ENCODE data around the gene KAZN. TPM values are rescaled to one million over a fixed set of nuclear protein-coding genes. Genes with fewer than 3 reads are reported as not detected.

Gene KAZN
- total and polyA plus RNA-seq, 9 donors, result 5.1 to 17.4 (median 14.3) TPM

- Histone ChIP-seq H3K9me3 (replicated peaks; ENCODE audit: control insufficient read depth, low read depth, low read length) (no peaks in the 10 kb centered on the region), H3K36me3 (ENCODE audit: control insufficient read depth, insufficient read depth, low read length) (no peaks in the 10 kb centered on the region), H3K27ac (ENCODE audit: low read length) (no peak overlapping the region), H3K27me3 (ENCODE audit: control insufficient read depth, insufficient read depth, low read length) (peaks cover 3% of the 10 kb centered on the region), H3K4me3 (ENCODE audit: low read length) (no peak overlapping the region), H3K4me1 (ENCODE audit: control insufficient read depth, insufficient read depth, low read length) (no peaks in the 10 kb centered on the region)
- 86% methylated on average over 2 of the region's 4 CpGs for WGBS (ENCODE audit: insufficient coverage)
- no peak for DNase-seq
Measured at GRCh38 chr1:14610761-14611160, 12.3 kb downstream of the KAZN start.

GRCh38 chr1:14611792-14612191 is 13.3 kb downstream of the KAZN start:
- Histone ChIP-seq H3K4me1 (ENCODE audit: control insufficient read depth, insufficient read depth, low read length) (no peaks in the 10 kb centered on the region), H3K36me3 (ENCODE audit: control insufficient read depth, insufficient read depth, low read length) (no peaks in the 10 kb centered on the region), H3K9me3 (replicated peaks; ENCODE audit: control insufficient read depth, low read depth, low read length) (no peaks in the 10 kb centered on the region), H3K27me3 (ENCODE audit: control insufficient read depth, insufficient read depth, low read length) (peaks cover 3% of the 10 kb centered on the region), H3K4me3 (ENCODE audit: low read length) (no peak overlapping the region), H3K27ac (ENCODE audit: low read length) (no peak overlapping the region)
- no CpG with 5 or more reads among the region's 3 CpGs for WGBS (ENCODE audit: insufficient coverage)
- no peak for DNase-seq

- no CpG with 5 or more reads among the region's 5 CpGs for WGBS (ENCODE audit: insufficient coverage)
- no peak overlapping the region for H3K4me3 ChIP-seq (ENCODE audit: low read length)
- H3K36me3 ChIP-seq (ENCODE audit: control insufficient read depth, insufficient read depth, low read length), result no peaks in the 10 kb centered on the region
- H3K27ac ChIP-seq (ENCODE audit: low read length), result no peak overlapping the region
- DNase-seq, result no peak
- no peaks in the 10 kb centered on the region for H3K9me3 ChIP-seq (replicated peaks; ENCODE audit: control insufficient read depth, low read depth, low read length)
- H3K27me3 ChIP-seq (ENCODE audit: control insufficient read depth, insufficient read depth, low read length), result peaks cover 3% of the 10 kb centered on the region
- no peaks in the 10 kb centered on the region for H3K4me1 ChIP-seq (ENCODE audit: control insufficient read depth, insufficient read depth, low read length)
Measured at GRCh38 chr1:14612256-14612655, 13.8 kb downstream of the KAZN start.

DNA sequence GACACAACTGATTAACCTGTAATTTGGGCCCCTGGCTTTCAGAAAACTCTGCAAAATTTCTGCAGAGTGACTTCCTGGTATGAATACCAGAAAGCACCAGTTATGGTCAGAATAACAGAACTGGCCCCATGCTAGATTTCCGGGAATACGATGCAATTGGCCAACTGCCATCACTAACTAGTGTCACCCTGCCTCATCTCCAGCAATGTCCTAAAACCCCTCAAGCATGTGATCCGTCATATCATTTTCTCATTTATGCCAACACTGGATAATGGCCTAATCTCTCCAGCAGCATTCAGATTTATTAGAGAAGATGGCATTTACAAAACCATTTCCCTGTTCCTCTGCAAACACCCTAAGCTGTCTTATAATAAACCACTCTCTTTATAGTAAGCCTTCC is 15.4 kb downstream of the KAZN start:
- Histone ChIP-seq H3K9me3 (replicated peaks; ENCODE audit: control insufficient read depth, low read depth, low read length) (no peaks in the 10 kb centered on the region), H3K4me1 (ENCODE audit: control insufficient read depth, insufficient read depth, low read length) (no peaks in the 10 kb centered on the region), H3K27ac (ENCODE audit: low read length) (no peak overlapping the region), H3K36me3 (ENCODE audit: control insufficient read depth, insufficient read depth, low read length) (no peaks in the 10 kb centered on the region), H3K27me3 (ENCODE audit: control insufficient read depth, insufficient read depth, low read length) (peaks cover 3% of the 10 kb centered on the region), H3K4me3 (ENCODE audit: low read length) (no peak overlapping the region)
- 50% methylated on average over 3 of the region's 3 CpGs for WGBS (ENCODE audit: insufficient coverage)
- peak; percentile 21 for DNase-seq

DNA sequence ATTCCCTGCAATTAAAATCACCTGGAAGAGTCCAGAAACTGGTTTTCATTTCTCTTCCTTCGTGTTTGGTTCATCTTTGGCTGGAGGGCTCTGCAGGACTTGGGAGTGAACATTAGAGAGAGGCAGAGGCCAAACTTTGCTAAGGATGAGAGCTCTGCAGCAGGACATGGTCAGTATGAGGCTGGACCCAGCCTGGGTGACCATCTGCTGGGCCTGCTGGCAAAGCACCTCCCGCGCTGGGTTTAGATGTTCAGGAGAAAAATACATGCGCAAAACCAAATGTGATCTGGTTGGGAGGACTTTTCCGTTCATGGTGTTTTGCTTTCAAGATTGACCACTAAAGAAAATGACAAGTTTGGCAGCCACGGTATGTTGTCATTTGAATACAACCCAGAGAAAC is 15.9 kb downstream of the KAZN start:
- Histone ChIP-seq H3K27ac (ENCODE audit: low read length) (no peak overlapping the region), H3K36me3 (ENCODE audit: control insufficient read depth, insufficient read depth, low read length) (no peaks in the 10 kb centered on the region), H3K27me3 (ENCODE audit: control insufficient read depth, insufficient read depth, low read length) (peaks cover 3% of the 10 kb centered on the region), H3K4me3 (ENCODE audit: low read length) (no peak overlapping the region), H3K4me1 (ENCODE audit: control insufficient read depth, insufficient read depth, low read length) (no peaks in the 10 kb centered on the region), H3K9me3 (replicated peaks; ENCODE audit: control insufficient read depth, low read depth, low read length) (no peaks in the 10 kb centered on the region)
- WGBS (ENCODE audit: insufficient coverage), result 76% methylated on average over 6 of the region's 6 CpGs
- no peak for DNase-seq

DNA sequence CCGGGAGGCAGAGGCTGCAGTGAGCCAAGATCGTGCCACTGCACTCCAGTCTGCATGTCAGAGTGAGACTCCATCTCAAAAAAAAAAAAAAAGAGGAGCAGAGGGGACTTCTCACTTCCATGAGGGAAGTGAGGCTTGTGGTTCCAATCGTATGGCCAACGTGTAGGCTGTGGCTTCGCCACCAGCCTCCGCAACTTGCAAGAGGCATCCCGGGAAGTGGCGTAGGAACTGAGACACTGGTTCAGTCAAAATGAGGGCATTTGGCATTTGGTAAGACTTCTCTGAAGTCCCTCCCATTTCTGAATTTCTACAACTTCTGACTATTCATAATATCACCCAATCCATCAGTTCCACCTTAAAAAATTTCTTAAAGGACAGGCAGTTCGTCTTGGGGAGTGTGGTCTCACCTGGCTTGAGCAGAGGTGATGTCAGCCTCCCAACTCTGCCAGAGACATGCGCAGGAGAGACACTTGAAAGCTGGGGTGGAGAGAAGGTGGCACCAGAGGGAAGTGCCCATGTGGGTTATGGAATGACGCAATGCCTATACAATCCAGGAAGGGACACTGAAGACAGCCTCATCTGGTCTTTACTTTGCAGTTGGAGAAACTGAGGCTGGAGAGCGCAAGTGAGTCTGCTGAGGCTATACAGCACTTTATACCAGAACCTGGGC is 17.2 kb downstream of the KAZN start:
- H3K36me3 ChIP-seq (ENCODE audit: control insufficient read depth, insufficient read depth, low read length), result no peaks in the 10 kb centered on the region
- 91% methylated on average over 9 of the region's 12 CpGs for WGBS (ENCODE audit: insufficient coverage)
- no peak overlapping the region for H3K4me3 ChIP-seq (ENCODE audit: low read length)
- no peak for DNase-seq
- no peaks in the 10 kb centered on the region for H3K4me1 ChIP-seq (ENCODE audit: control insufficient read depth, insufficient read depth, low read length)
- peaks cover 3% of the 10 kb centered on the region for H3K27me3 ChIP-seq (ENCODE audit: control insufficient read depth, insufficient read depth, low read length)
- H3K9me3 ChIP-seq (replicated peaks; ENCODE audit: control insufficient read depth, low read depth, low read length), result no peaks in the 10 kb centered on the region
- no peak overlapping the region for H3K27ac ChIP-seq (ENCODE audit: low read length)

- 61% methylated on average over 7 of the region's 11 CpGs for WGBS (ENCODE audit: insufficient coverage)
- Histone ChIP-seq H3K27ac (ENCODE audit: low read length) (no peak overlapping the region), H3K4me3 (ENCODE audit: low read length) (no peak overlapping the region), H3K36me3 (ENCODE audit: control insufficient read depth, insufficient read depth, low read length) (no peaks in the 10 kb centered on the region), H3K27me3 (ENCODE audit: control insufficient read depth, insufficient read depth, low read length) (no peaks in the 10 kb centered on the region), H3K9me3 (replicated peaks; ENCODE audit: control insufficient read depth, low read depth, low read length) (no peaks in the 10 kb centered on the region), H3K4me1 (ENCODE audit: control insufficient read depth, insufficient read depth, low read length) (no peaks in the 10 kb centered on the region)
- DNase-seq, result no peak
Measured at GRCh38 chr1:14616632-14617396, 18.3 kb downstream of the KAZN start.

DNA sequence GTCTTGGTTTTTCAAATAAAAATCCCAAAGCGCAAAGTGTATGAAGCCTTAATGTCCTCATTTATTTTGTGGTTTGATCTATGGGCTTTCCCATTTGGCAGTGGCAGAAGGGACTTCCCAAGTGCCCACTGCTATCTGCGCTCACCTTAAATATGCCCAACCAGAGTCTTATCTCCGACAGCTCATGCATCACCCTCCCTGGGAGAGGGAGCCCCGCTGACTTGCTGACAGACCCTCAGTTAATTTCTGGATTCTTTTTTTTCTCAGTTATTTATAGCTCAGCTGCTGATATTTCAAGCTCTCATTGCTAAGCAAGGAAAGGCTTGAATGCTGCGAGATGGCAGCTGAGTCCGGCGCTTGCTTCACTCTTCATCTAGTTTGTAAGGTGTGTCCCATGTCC is 19.3 kb downstream of the KAZN start:
- Histone ChIP-seq H3K9me3 (replicated peaks; ENCODE audit: control insufficient read depth, low read depth, low read length) (no peaks in the 10 kb centered on the region), H3K4me3 (ENCODE audit: low read length) (no peak overlapping the region), H3K27ac (ENCODE audit: low read length) (no peak overlapping the region), H3K4me1 (ENCODE audit: control insufficient read depth, insufficient read depth, low read length) (no peaks in the 10 kb centered on the region), H3K36me3 (ENCODE audit: control insufficient read depth, insufficient read depth, low read length) (no peaks in the 10 kb centered on the region), H3K27me3 (ENCODE audit: control insufficient read depth, insufficient read depth, low read length) (no peaks in the 10 kb centered on the region)
- WGBS (ENCODE audit: insufficient coverage), result 82% methylated on average over 5 of the region's 7 CpGs
- no peak for DNase-seq

DNA sequence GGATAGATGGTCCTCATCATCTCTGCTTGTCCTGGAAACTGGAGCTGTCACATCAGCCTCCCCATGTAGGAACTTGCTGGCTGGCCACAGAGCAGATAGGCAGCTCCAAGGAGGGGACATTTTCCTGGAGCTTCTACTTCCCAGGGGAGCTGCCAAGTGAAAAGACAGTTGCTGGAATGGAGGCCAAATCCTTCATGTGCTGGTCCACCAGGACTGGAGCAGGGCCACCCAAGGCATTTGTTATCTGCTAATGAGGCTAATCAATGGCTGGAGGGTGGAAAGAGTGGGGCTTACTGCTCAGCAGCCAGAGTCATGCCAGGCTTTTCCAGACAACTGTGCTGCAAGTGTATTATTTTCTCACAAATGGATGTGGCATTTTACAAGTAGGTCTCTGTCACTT is 22.5 kb downstream of the KAZN start:
- no peak for DNase-seq
- Histone ChIP-seq H3K4me3 (ENCODE audit: low read length) (no peak overlapping the region), H3K9me3 (replicated peaks; ENCODE audit: control insufficient read depth, low read depth, low read length) (no peaks in the 10 kb centered on the region), H3K36me3 (ENCODE audit: control insufficient read depth, insufficient read depth, low read length) (no peaks in the 10 kb centered on the region), H3K4me1 (ENCODE audit: control insufficient read depth, insufficient read depth, low read length) (no peaks in the 10 kb centered on the region), H3K27me3 (ENCODE audit: control insufficient read depth, insufficient read depth, low read length) (no peaks in the 10 kb centered on the region), H3K27ac (ENCODE audit: low read length) (no peak overlapping the region)

GRCh38 chr1:14623090-14623489 is 24.6 kb downstream of the KAZN start:
- DNase-seq, result no peak
- Histone ChIP-seq H3K4me3 (ENCODE audit: low read length) (no peak overlapping the region), H3K4me1 (ENCODE audit: control insufficient read depth, insufficient read depth, low read length) (peaks cover 14% of the 10 kb centered on the region), H3K36me3 (ENCODE audit: control insufficient read depth, insufficient read depth, low read length) (no peaks in the 10 kb centered on the region), H3K27me3 (ENCODE audit: control insufficient read depth, insufficient read depth, low read length) (no peaks in the 10 kb centered on the region), H3K9me3 (replicated peaks; ENCODE audit: control insufficient read depth, low read depth, low read length) (no peaks in the 10 kb centered on the region), H3K27ac (ENCODE audit: low read length) (no peak overlapping the region)
- no CpG with 5 or more reads among the region's 2 CpGs for WGBS (ENCODE audit: insufficient coverage)
